Measurements from ENCODE around the gene RND2. TPM values are rescaled to one million over a fixed set of nuclear protein-coding genes. Genes with fewer than 3 reads are reported as not detected.
"Not testable (repeated sequence)": the region's sequence is repeated elsewhere in the genome, so short reads cannot be mapped to it uniquely, and the experiment has no call there.

The RND2 gene
- total RNA-seq, 1 donor from 2014 or later = 0.13 TPM

- ATAC-seq (ENCODE audit: low read depth) (peak; percentile 95), DNase-seq (peak; percentile 95)
- intact Hi-C loops (cut with micrococcal nuclease) = loop anchor here (1.0 to 2.0 kb wide), 13 partner anchors 8 to 486 kb away; partner anchors contain the start of genes AARSD1, BECN1, BRCA1 and IFI35
- CTCF ChIA-PET = interaction anchor here (0.7 to 2.5 kb wide), 23 partner anchors 8 to 420 kb away, joined by 3 to 19 read pairs (median 6); partner anchors contain the start of genes AARSD1, BECN1, IFI35 and NBR1
- no peaks in the 10 kb centered on the region for H3K27me3 Mint-ChIP-seq
- peak; percentile 78 for TF ChIP-seq CTCF (IDR thresholded peaks at IDR 0.05)
- H3K36me3 Mint-ChIP-seq (ENCODE audit: low read depth) = peaks cover 60% of the 10 kb centered on the region
- H3K4me3 Mint-ChIP-seq = peak within 1 kb of the TSS; percentile 98
- H3K27ac Mint-ChIP-seq = peak within 1 kb of the TSS; percentile 97
- POLR2A ChIA-PET = interaction anchor here (0.5 to 4.4 kb wide), 50 partner anchors 8 to 980 kb away, joined by 3 to 124 read pairs (median 6); partner anchors contain the start of genes AARSD1, AOC2, BECN1 and BRCA1
- no peaks in the 10 kb centered on the region for H3K9me3 Mint-ChIP-seq
- peaks cover 31% of the 10 kb centered on the region for H3K4me1 Mint-ChIP-seq
Measured at GRCh38 chr17:42997984-42998938, 26.8 kb upstream of the RND2 start, which contains the start of gene RPL27. TSS of gene RPL27 (plus strand) at chr17:42998419. CDS start at chr17:42998751, 332 bp downstream.

GRCh38 chr17:42999003-42999525, 26.0 kb upstream of the RND2 start:
- Mint-ChIP-seq H3K27ac (peak overlapping the region; percentile 97), H3K36me3 (ENCODE audit: low read depth) (peaks cover 63% of the 10 kb centered on the region)
- POLR2A ChIA-PET = interaction anchor here (0.6 to 4.4 kb wide), 25 partner anchors 8 to 485 kb away, joined by 3 to 124 read pairs (median 15); partner anchors contain the start of genes AARSD1, AOC2, BECN1 and BRCA1

GRCh38 chr17:43000894-43001293, 24.1 kb upstream of the RND2 start:
- H3K27me3 Mint-ChIP-seq; H3K27ac Mint-ChIP-seq; H3K4me3 Mint-ChIP-seq; H3K9me3 Mint-ChIP-seq; intact Hi-C loops (cut with micrococcal nuclease); ATAC-seq (ENCODE audit: low read depth); CTCF ChIA-PET; DNase-seq: not testable (repeated sequence)
- Mint-ChIP-seq H3K4me1 (peaks cover 31% of the 10 kb centered on the region), H3K36me3 (ENCODE audit: low read depth) (peaks cover 56% of the 10 kb centered on the region)
- POLR2A ChIA-PET = interaction anchor here (0.7 to 1.7 kb wide), 5 partner anchors 9 to 171 kb away, joined by 3 to 7 read pairs (median 5); partner anchors contain the start of gene VAT1

More at GRCh38 chr17:42999003-42999525, 26.0 kb upstream of the RND2 start:
- intact Hi-C loops (cut with micrococcal nuclease) = loop anchor here (2.0 kb wide), 2 partner anchors 126 to 212 kb away; partner anchors contain the start of genes BRCA1 and TMEM106A
- H3K9me3 Mint-ChIP-seq = no peaks in the 10 kb centered on the region
- peak overlapping the region; percentile 98 for H3K4me3 Mint-ChIP-seq
- H3K4me1 Mint-ChIP-seq = peaks cover 31% of the 10 kb centered on the region
- no peak for DNase-seq
- no peaks in the 10 kb centered on the region for H3K27me3 Mint-ChIP-seq
- CTCF ChIA-PET = interaction anchor here (1.4 to 2.5 kb wide), 10 partner anchors 12 to 421 kb away, joined by 3 to 19 read pairs (median 8); partner anchors contain the start of genes AARSD1, BECN1, RND2 and TMEM106A
- no peak for ATAC-seq (ENCODE audit: low read depth)
- TF ChIP-seq CTCF (IDR thresholded peaks at IDR 0.05) = no peak

DNA sequence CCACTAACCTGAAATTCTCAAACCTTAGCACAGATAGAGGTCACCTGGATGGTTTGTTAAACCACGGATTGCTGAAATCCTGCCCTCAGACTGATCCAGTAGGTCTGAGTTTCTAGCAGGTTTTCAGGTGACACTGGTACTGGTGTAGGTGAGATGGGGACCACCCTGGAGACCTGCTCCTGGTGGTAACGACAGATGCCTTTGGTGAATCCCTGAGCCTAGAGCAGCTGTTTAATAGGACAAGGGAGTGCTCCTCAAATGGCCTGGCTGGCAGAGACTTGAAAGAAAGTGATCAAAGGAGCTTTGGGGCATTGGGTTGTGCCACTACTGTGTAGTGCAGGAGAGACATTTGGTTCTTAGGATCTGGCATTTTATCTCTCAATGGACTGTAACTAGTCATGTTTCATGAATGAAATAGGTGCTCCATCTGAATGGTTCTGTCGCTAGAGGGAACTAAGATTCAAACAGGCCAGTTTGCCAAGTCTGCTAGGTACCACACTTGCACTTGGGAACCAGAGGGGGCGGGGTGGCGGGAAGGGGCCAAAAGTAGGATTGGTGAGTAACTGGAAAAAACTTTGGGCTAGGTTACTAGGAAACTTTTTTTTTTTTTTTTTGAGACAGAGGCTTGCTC, 21.4 kb upstream of the RND2 start:
- no peak for TF ChIP-seq CTCF (IDR thresholded peaks at IDR 0.05)
- Mint-ChIP-seq H3K9me3 (no peaks in the 10 kb centered on the region), H3K4me1 (peaks cover 25% of the 10 kb centered on the region), H3K27ac (no peak overlapping the region), H3K4me3 (no peak overlapping the region), H3K36me3 (ENCODE audit: low read depth) (peaks cover 55% of the 10 kb centered on the region), H3K27me3 (no peaks in the 10 kb centered on the region)
- DNase-seq = no peak
- CTCF ChIA-PET = no interaction called here
- intact Hi-C loops (cut with micrococcal nuclease) = no loop called here
- POLR2A ChIA-PET = interaction anchor here (0.7 to 1.1 kb wide), 2 partner anchors 21 to 312 kb away, joined by 3 to 7 read pairs; no protein-coding TSS in a partner anchor
- no peak for ATAC-seq (ENCODE audit: low read depth)
